Fibroblast of upper back skin (primary cell): Measurements from ENCODE around the gene SPIRE1.
A peak's percentile ranks its signal among the peaks of the same experiment; 100 is the strongest.
"Not testable (repeated sequence)": the region's sequence is repeated elsewhere in the genome, so short reads cannot be mapped to it uniquely, and the experiment has no call there.

Experiments used
- DNase-seq: peaks from one replicate; pipeline ENCODE4 v3.0.0-alpha.2; 2013

The SPIRE1 gene

GRCh38 chr18:12551943-12552878, 105.7 kb downstream of the SPIRE1 start:
- DNase-seq = peak; percentile 39

DNA sequence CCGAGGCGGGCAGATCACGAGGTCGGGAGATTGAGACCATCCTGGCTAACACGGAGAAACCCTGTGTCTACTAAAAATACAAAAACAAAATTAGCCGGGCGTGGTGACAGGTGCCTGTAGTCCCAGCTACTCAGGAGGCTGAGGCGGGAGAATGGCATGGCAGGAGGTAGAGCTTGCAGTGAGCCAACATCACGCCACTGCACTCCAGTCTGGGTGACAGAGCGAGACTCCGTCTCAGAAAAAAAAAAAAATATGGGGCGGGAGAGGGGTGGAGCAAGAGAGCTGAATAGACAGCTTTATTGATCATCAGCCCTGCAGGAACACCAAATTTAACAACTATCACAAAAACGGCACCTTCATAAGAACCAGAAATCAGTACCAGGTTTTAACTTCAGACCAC, 106.4 kb downstream of the SPIRE1 start:
- DNase-seq = not testable (repeated sequence)

DNA sequence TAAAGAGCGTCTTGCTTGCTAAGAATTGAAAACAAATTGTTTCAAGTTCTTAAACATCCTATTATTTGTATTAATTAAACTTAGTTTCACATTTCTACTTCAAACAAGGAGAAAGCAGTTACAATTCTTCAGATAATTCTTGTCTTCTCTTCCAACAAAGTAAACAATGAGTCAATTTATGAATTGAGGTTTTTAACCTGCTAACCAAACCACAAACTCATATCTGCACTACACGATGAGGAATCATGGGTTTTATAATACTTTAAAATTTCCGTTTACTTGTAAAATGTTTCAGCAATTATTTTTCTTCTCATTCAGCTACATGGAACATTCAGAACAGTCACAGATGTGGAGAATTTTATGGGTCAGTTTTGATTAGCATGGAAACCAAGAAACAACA, 114.2 kb downstream of the SPIRE1 start:
- DNase-seq = no peak

DNA sequence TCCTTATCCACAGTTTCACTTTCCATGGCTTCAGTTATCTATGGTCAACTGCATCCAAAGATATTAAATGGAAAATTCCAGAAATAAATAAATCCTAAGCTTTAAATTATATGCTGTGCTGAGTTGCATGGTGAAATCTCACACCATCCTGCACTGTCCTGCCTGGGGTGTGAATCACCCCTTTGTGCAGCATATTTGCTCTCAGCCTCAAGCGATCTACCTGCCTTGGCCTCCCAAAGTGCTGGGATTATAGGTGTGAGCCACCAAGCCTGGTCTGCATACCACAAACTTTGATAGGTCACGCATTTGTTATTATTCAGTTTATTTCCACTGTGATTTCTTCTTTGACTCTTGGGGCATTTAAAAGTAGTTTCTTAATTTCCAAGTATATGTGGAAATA, 117.2 kb downstream of the SPIRE1 start:
- no peak for DNase-seq

DNA sequence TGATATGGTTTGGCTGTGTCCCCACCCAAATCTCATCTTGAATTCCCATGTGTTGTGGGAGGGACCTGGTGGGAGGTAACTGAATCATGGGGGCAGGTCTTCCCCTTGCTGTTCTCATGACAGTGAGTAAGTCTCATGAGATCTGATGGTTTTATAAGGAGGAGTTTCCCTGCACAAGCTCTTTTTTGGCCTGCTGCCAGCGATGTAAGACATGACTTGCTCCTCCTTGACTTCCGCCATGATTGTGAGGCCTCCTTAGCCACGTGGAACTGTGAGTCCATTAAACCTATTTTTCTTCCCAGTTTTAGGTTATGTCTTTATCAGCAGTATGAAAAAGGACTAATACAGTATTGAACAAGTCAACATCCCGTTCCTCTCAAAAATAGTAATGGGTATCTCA, 118.7 kb downstream of the SPIRE1 start:
- not testable (repeated sequence) for DNase-seq

- DNase-seq = no peak
Measured at GRCh38 chr18:12534820-12535219, 123.1 kb downstream of the SPIRE1 start.

- DNase-seq = no peak
Measured at GRCh38 chr18:12532661-12533060, 125.2 kb downstream of the SPIRE1 start.

- no peak for DNase-seq
Measured at GRCh38 chr18:12531749-12532148, 126.2 kb downstream of the SPIRE1 start.

DNA sequence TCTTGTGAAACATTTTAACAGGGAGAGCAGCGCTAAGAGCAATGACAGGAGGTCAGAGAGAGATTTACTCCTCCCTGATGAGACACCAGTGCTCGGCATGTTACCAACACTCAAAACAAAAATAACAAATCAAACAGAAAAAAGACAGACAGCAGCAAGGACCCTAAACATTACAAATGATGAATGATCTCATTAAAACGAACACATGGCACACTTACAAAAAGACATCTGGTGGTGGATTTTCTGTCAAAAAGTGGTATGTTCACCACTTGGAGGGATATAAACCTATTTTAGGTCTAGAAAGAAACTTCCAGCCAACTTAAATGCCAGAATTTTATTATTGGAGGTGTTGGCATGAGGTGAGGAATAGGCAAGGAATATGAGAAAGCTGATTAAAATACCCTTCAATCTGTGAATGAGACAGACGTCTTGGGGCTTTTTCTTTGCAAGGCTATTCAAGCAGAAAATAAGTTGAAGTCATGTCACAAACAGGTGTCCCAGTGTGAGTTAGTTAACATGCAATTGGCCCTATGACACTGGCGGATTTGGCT, 137.4 kb downstream of the SPIRE1 start:
- peak; percentile 63 for DNase-seq

- peak; percentile 39 for DNase-seq
Measured at GRCh38 chr18:12518832-12519531, 138.9 kb downstream of the SPIRE1 start.

DNA sequence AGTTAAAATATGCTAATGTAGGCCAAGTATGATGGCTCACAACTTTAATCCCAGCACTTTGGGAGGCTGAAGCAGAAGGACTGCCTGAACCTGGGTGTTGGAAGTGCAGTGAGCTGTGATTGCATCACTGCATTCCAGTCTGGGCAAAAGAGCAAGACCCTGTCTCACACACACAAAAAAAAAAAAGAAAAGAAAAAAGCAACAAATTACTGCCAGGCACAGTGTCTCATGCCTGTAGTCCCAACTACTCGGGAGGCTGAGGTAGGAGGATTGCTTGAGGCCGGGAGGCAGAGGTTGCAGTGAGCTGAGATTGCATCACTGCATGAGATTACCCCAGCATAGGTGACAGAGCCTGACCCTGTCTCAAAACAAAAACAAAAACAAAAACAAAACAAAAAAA, 139.6 kb downstream of the SPIRE1 start:
- peak; percentile 71 for DNase-seq

DNA sequence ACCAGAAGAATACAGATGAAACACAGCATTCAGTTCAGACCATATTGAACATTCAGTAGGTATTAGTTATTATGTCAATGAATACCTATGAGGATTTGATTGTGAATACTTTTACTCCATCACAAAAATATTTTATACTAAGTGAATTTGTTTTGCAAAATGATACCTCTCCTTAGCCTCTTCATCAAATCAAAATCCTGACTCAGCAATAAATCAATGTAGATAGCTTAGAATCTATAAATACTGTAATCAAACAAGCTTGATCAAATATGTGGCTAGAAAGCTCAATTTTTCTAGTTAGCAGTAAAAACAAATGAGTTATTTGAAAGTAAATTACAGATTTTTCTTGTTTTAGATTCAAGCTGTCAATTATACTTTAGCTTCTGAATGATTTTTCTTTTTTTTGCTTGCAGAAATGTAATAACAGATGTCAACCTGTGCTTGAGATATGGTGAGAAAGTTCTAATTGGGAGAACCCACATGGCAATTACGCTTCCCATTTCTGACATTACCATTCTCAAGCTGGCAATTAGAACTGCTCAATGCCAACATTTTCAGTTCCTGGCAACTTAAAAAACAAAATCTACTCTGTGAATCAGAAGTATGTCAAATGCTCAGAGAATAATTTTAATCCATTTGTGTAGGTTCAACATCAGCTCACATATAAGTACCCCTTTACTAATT, 140.6 kb downstream of the SPIRE1 start:
- DNase-seq = no peak

DNA sequence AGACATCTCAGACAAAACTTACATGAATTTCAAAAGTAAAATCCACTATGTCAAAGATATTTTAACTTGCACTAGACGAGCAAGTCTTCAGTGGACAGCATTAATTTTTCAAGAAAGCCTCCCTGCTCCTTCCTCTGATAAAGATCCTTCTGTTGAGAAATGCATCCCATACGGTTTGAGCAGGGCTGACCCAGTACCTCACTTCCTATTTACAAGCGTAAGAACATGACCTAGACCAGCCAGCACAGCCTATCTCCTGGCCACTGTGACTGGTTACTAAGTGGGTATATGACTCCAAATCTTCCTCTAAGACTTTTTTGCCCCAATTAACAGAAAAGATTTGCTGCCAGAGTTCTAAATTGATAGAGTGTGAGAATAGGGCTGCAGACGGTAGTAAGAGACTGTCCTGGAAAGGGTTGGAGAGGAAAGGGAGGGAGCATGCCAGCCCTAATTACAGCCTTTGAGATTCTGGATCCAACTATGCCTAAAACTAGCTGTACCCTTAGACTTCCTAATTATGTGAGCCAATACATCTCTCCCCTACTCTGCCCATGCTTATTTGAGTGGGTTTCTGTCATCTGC, 141.8 kb downstream of the SPIRE1 start:
- no peak for DNase-seq

GRCh38 chr18:12515550-12515949, 142.4 kb downstream of the SPIRE1 start:
- DNase-seq = no peak

- DNase-seq = no peak
Measured at GRCh38 chr18:12507007-12507406, 150.9 kb downstream of the SPIRE1 start.

DNA sequence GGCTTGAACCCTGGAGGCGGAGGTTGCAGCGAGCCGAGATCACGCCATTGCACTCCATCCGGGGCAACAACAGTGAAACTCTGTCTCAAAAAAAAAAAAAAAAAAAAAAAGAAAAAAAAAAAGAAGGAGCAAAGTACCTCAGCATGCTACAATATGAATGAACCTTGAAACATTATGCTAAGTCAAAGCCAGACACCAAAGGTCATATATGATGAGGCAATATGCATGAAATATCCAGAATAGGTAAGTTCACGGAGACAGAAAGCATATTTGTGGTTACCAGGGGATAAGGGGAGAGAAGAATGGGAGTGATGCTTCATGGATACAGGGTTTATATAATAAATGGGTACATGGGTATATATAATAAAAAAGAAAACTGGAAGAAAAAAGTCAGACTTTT, 156.9 kb downstream of the SPIRE1 start:
- peak; percentile 19 for DNase-seq

GRCh38 chr18:12497839-12498238, 160.1 kb downstream of the SPIRE1 start:
- DNase-seq = no peak

DNA sequence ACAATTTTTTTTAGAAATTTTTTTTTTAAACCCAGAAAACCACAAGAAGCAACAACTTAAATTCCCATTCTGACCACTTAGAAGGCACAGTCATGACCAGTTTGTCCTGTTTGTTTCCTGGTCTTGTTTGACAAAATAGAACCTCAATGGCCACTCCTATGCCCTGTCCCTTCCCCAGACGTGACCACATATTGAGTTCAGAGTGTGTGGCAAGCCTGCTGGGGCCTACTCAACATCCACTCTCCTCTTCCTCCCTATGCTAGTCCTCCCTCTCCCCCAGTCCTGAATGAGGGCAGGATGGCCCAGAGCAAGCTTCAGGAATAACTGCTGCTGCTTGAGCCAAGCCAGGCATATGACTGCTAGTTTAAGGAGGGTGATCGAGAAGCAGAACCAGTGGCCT, 160.6 kb downstream of the SPIRE1 start:
- no peak for DNase-seq

- DNase-seq = no peak
Measured at GRCh38 chr18:12492907-12493306, 165.0 kb downstream of the SPIRE1 start.

- no peak for DNase-seq
Measured at GRCh38 chr18:12491611-12492435, 166.1 kb downstream of the SPIRE1 start.

DNA sequence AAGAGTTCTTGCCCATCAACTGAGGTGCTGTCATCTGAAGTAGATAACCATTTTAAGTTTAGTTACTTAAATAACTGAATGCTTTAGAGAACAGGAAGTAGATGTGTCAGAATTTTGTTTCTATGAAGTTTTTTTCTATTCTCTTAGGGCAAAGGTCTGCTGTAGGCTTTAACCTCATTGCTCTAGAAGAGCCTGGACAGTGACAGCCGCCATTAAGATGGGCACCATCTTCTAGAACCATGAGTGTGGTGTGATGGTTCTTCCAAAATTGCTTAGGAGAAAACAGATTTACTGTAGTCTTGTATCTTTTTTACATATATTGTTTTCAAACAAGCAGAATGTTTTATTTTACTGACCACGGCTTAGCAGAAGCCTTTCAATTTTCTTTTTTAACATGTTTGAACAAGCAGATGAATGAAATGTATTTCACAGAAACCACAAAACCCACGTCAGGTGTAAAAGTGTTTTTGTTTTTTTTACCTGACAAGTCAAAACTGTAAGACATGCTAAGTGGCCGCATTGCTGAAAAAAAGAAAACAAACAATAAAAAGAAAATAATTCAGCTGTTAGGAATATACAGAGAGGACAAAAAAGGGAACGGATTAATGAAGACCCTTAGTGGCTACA, 172.3 kb downstream of the SPIRE1 start:
- DNase-seq = no peak
